Kidney (tissue), 14 donors: ENCODE results near the gene RYR3. TPM values are rescaled to one million over a fixed set of nuclear protein-coding genes. Genes with fewer than 3 reads are reported as not detected.

Experiments
- DNase-seq, 5 donors: peaks; one replicate each; pipeline ENCODE4 v3.0.0-alpha.2; 2013 to 2020
- FAIRE-seq: peaks from 2 replicates; lab custom pipeline; 2012; peaks lifted over from hg19 to GRCh38; lab: Jason Lieb, UNC
- H3K27ac ChIP-seq, 2 donors: one replicate each; pipeline ENCODE4 v1.7.0; 2013; ENCODE audit warnings: low read depth in 2 of 2, low read length in 2 of 2, inconsistent platforms in 1 of 2
- H3K27me3 ChIP-seq: one replicate; pipeline ENCODE4 v1.7.1; 2013; ENCODE audit warnings: low read length, inconsistent platforms; ENCODE audit not compliant: control insufficient read depth, insufficient read depth
- H3K36me3 ChIP-seq, 3 donors: one replicate each; pipeline versions ENCODE4 v1.7.0 to v1.7.1; 2013; ENCODE audit warnings: low read length in 3 of 3, control low read depth in 1 of 3, inconsistent platforms in 1 of 3; ENCODE audit not compliant: insufficient read depth in 3 of 3, control insufficient read depth in 2 of 3
- H3K4me1 ChIP-seq, 3 donors: one replicate each; pipeline versions ENCODE4 v1.7.0 to v1.7.1; 2013; ENCODE audit warnings: low read length in 3 of 3, inconsistent platforms in 1 of 3, low read depth in 1 of 3; ENCODE audit not compliant: control insufficient read depth in 2 of 3, insufficient read depth in 2 of 3
- H3K4me3 ChIP-seq, 3 donors: one replicate each; pipeline versions ENCODE4 v1.7.0 to v1.8.1; 2013; ENCODE audit warnings: low read length in 3 of 3, control low read depth in 1 of 3, inconsistent platforms in 1 of 3
- H3K9ac ChIP-seq, 3 donors: one replicate each; pipeline versions ENCODE4 v1.7.0 to v1.7.1; 2013; ENCODE audit warnings: low read length in 3 of 3, control low read depth in 1 of 3, inconsistent platforms in 1 of 3
- H3K9me3 ChIP-seq, 3 donors: one replicate each; pipeline versions ENCODE4 v1.7.0 to v1.7.1; 2013; ENCODE audit warnings: low read length in 3 of 3, control low read depth in 1 of 3, inconsistent platforms in 1 of 3; ENCODE audit not compliant: control insufficient read depth in 2 of 3, insufficient read depth in 1 of 3
- intact Hi-C: fragments of 100-400 bp; cut with DNase I; formaldehyde crosslinking; loops from one replicate; pipeline ENCODE4 v1.11.1; 2022
- polyA plus RNA-seq: library from polyadenylated mRNA; stranded (reverse); fragments of 350-450 nt; fragmentation: Illumina TruSeq; extraction: RNeasy Lipid Tissue Mini Kit (QIAGEN cat#74804); gene quantifications from one replicate; pipeline ENCODE4 v1.2.3, GENCODE V29; 2014; ENCODE audit warnings: low read depth, low replicate concordance; ENCODE audit not compliant: insufficient read depth
- total RNA-seq: library from RNA; stranded (reverse); fragmentation: NEBNext Ultra II Directional; extraction: Animal tissue kit (Norgen Biotek cat#: 25700); gene quantifications from one replicate; pipeline ENCODE4 v1.2.1, GENCODE V29; 2021
- TF ChIP-seq, protein P1 (sequence below): IDR thresholded peaks from 3 replicates; pipeline ENCODE4 v1.5.1; 2012; ENCODE audit warnings: mild to moderate bottlenecking, moderate library complexity, borderline replicate concordance; ENCODE audit not compliant: insufficient read depth; ENCODE audit errors: extremely low read depth
- donor health status: control.
- donor health status: control.
- donor health status: control.
- donor health status: control.
- donor health status: control.
- donor health status: DM: yes; HTN: yes; CAD: no.
- donor health status: Normal renal cell carcinoma (clear cell type).

RYR3 gene
- total and polyA plus RNA-seq, 2 donors from 2014 or later = 0.90 to 10.5 TPM

DNA sequence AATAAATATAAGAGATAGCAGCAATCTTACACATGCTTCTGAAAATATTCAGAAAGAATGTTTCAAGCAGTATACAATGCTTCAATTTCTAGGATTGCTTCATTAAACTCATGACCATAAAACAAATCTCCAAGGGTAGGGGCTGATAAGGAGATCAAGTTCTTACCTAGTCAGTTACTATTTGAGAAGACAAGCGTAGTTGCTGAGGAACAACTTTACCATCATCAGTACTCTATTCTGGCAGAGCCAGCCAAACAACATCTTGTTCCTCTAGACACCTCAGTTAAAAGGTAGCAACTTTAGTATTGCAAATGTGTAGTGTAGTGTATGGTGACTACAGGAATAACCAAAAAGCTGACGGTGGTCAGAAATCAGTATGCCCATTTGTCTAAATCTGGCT, 572.2 kb downstream of the RYR3 start:
- Histone ChIP-seq H3K27ac (no peak overlapping the region), H3K27me3 (no peaks in the 10 kb centered on the region), H3K4me3 (no peak overlapping the region), H3K9ac (no peak overlapping the region), H3K9me3 (no peaks in the 10 kb centered on the region), H3K36me3 (no peaks in the 10 kb centered on the region), H3K4me1 (no peaks in the 10 kb centered on the region)
- FAIRE-seq = no peak
- no peak for DNase-seq
- intact Hi-C loops = no loop called here
- TF ChIP-seq, protein P1, sequence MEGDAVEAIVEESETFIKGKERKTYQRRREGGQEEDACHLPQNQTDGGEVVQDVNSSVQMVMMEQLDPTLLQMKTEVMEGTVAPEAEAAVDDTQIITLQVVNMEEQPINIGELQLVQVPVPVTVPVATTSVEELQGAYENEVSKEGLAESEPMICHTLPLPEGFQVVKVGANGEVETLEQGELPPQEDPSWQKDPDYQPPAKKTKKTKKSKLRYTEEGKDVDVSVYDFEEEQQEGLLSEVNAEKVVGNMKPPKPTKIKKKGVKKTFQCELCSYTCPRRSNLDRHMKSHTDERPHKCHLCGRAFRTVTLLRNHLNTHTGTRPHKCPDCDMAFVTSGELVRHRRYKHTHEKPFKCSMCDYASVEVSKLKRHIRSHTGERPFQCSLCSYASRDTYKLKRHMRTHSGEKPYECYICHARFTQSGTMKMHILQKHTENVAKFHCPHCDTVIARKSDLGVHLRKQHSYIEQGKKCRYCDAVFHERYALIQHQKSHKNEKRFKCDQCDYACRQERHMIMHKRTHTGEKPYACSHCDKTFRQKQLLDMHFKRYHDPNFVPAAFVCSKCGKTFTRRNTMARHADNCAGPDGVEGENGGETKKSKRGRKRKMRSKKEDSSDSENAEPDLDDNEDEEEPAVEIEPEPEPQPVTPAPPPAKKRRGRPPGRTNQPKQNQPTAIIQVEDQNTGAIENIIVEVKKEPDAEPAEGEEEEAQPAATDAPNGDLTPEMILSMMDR = no peak

DNA sequence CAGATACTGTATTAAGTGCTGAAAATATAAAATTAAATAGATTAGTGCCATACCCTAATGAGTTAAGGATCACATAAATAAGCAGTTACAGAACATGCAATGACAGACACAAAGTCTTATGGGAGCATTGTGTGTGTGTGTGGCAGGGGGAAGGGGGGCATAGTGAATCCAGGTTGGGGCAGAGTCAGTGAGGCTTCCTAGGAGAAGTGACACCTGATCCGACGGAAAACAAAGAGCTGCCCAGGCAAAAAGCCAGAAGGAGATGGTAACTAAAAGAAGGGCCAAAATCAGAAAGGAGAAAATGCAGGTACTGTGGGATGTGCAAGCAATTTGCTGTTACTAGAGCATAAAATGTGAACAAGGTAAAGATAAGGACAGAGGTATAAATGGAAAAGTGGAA, 577.4 kb downstream of the RYR3 start:
- Histone ChIP-seq H3K36me3 (no peaks in the 10 kb centered on the region), H3K4me1 (no peaks in the 10 kb centered on the region), H3K9me3 (no peaks in the 10 kb centered on the region), H3K27ac (no peak overlapping the region), H3K27me3 (no peaks in the 10 kb centered on the region), H3K4me3 (no peak overlapping the region), H3K9ac (no peak overlapping the region)
- peak in 4 of 5 donors; percentile 40 to 74 (median 56) for DNase-seq
- intact Hi-C loops = no loop called here
- TF ChIP-seq, protein P1 = no peak
- no peak for FAIRE-seq

DNA sequence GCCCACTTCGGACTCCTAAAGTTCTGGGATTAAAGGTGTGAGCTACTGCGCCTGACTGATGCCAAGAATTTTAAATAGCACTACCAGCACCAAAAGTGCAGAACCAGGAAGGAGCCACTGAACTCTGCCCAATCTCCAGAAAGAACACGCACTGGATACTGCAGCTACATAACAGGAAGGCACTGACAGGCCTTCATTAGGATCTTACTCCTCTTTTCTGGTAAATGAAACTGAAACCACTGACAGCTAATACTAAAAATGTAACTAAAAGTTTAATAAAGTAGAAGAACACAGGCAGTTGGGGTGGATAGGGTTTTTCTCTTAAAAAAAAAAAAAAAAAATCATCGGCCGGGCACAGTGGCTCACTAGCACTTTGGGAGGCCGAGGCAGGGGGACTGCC, 583.4 kb downstream of the RYR3 start:
- DNase-seq = no peak
- FAIRE-seq = no peak
- Histone ChIP-seq H3K4me1 (no peaks in the 10 kb centered on the region), H3K36me3 (no peaks in the 10 kb centered on the region), H3K27me3 (no peaks in the 10 kb centered on the region), H3K27ac (no peak overlapping the region), H3K9ac (no peak overlapping the region), H3K9me3 (no peaks in the 10 kb centered on the region), H3K4me3 (no peak overlapping the region)
- TF ChIP-seq, protein P1 = no peak
- intact Hi-C loops = no loop called here

DNA sequence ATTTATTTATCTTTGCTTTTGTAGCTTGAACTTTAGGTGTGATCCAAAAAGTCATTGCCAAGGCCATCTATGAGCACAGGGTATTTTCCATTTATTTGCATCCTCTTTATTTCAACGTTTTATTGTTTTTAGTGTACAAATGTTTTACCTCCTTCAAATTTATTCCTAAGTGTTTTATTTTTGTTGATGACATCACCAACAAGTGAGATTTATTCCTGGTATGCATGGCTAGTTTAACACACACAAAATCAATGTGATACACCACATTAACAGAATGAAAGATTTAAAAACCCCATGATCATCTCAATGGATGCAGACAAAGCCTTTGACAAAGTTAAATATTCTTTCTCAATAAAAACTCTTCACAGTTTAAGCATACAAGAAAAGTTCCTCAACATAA, 591.3 kb downstream of the RYR3 start:
- TF ChIP-seq, protein P1 = no peak
- H3K9me3 ChIP-seq = no peaks in the 10 kb centered on the region
- no peaks in the 10 kb centered on the region for H3K36me3 ChIP-seq
- FAIRE-seq (no peak), DNase-seq (no peak)
- no peak overlapping the region for H3K9ac ChIP-seq
- intact Hi-C loops = no loop called here
- H3K4me3 ChIP-seq = no peak overlapping the region
- no peaks in the 10 kb centered on the region for H3K27me3 ChIP-seq
- no peaks in the 10 kb centered on the region for H3K4me1 ChIP-seq
- H3K27ac ChIP-seq = no peak overlapping the region
